ENCODE measurements around the gene ERC1. TPM values are rescaled to one million over a fixed set of nuclear protein-coding genes. Genes with fewer than 3 reads are reported as not detected.

ERC1 gene
- total and polyA plus RNA-seq, 2 of the 4 experiments (the other 2 are of a cell fraction), result 11.6 to 25.6 TPM

- no peak for DNase-seq
- H2AK9ac ChIP-seq (replicated peaks; ENCODE audit: low read depth, low read length, poor library complexity), result no peak overlapping the region
- POLR2A ChIA-PET (ENCODE audit: unreplicated experiment), result no interaction called here
These were observed 36.3 kb upstream of the ERC1 start for GRCh38 chr12:954741-955140.

More at GRCh38 chr12:954741-955140, 36.3 kb upstream of the ERC1 start:
- no peak overlapping the region for H2BK5ac ChIP-seq (ENCODE audit: low read depth, low read length, poor library complexity, severe bottlenecking)
- no peak overlapping the region for H3K14ac ChIP-seq (replicated peaks; ENCODE audit: low read depth, low read length)
- no peak overlapping the region for H2AFZ ChIP-seq (replicated peaks; ENCODE audit: low read length, poor library complexity)
- no peak overlapping the region for H4K8ac ChIP-seq (ENCODE audit: low read depth in 2 of 2, low read length in 2 of 2)
- H4K20me1 ChIP-seq (ENCODE audit: insufficient read depth, low read length), result no peaks in the 10 kb centered on the region
- H3K9ac ChIP-seq (ENCODE audit: low read depth, low read length), result no peak overlapping the region
- intact Hi-C loops (cut with micrococcal nuclease) (no loop called here), in situ Hi-C loops (cut with MboI; ENCODE audit: low sequenced_read_pairs) (loop anchor here (10.0 kb wide), 1 partner anchor 380 kb away; no protein-coding TSS in a partner anchor), dilution Hi-C loops (cut with HindIII; ENCODE audit: low sequenced_read_pairs, unreplicated experiment) (no loop called here)
- CTCF ChIA-PET, result no interaction called here
- H4K5ac ChIP-seq (ENCODE audit: low read depth, low read length), result no peak overlapping the region
- H3K4me1 ChIP-seq (ENCODE audit: control insufficient read depth, insufficient read depth, low read length), result no peaks in the 10 kb centered on the region
- H3K36me3 ChIP-seq (ENCODE audit: control insufficient read depth, insufficient read depth, low read length), result no peaks in the 10 kb centered on the region
- H3K18ac ChIP-seq (ENCODE audit: low read depth, low read length), result no peak overlapping the region
- 0 out of 2 replicates have a peak, but pooled peaks cover 3% of the 10 kb centered on the region for H3K9me1 ChIP-seq (ENCODE audit: insufficient read depth, low read length)
- no peaks in the 10 kb centered on the region for H3K9me3 ChIP-seq (ENCODE audit: control insufficient read depth, insufficient read depth, low read length)
- no peak overlapping the region for H4K91ac ChIP-seq (ENCODE audit: insufficient read depth, low read depth, low read length)
- H3K4ac ChIP-seq (ENCODE audit: low read depth, low read length), result no peak overlapping the region
- H3K27ac ChIP-seq (ENCODE audit: insufficient read depth, low read length), result no peak overlapping the region
- no peak overlapping the region for H2BK120ac ChIP-seq (ENCODE audit: low read depth, low read length)
- H3K27me3 ChIP-seq (ENCODE audit: control insufficient read depth, insufficient read depth, low read length), result no peaks in the 10 kb centered on the region
- H2AK5ac ChIP-seq (ENCODE audit: low read depth, low read length), result no peak overlapping the region
- H3K56ac ChIP-seq (ENCODE audit: extremely low read depth, insufficient read depth, low read length), result no peak overlapping the region
- BruUV-seq (replicated peaks), result no TSS peak
- ATAC-seq (ENCODE audit: low read depth), result no peak
- TF ChIP-seq MXI1 (IDR thresholded peaks at IDR 0.05; ENCODE audit: borderline replicate concordance, low read depth, low read length) (no peak), RAD21 (IDR thresholded peaks at IDR 0.05; ENCODE audit: low read length) (no peak), BHLHE40 (IDR thresholded peaks at IDR 0.05; ENCODE audit: low read depth, low read length) (no peak), ELK1 (IDR thresholded peaks at IDR 0.05; ENCODE audit: borderline replicate concordance, low read depth, low read length) (no peak), SMC3 (IDR thresholded peaks at IDR 0.05; ENCODE audit: low read depth, low read length) (no peak), CTCF (conservative IDR thresholded peaks at IDR 0.05; ENCODE audit: low read depth, low read length) (no peak), RFX5 (IDR thresholded peaks at IDR 0.05; ENCODE audit: low read depth, low read length) (no peak), USF2 (IDR thresholded peaks at IDR 0.05; ENCODE audit: low read depth, low read length) (no peak), MAZ (IDR thresholded peaks at IDR 0.05; ENCODE audit: borderline replicate concordance, low read depth, low read length) (no peak), NFE2L2 (IDR thresholded peaks at IDR 0.05; ENCODE audit: low read depth, low read length) (no peak), CHD1 (IDR thresholded peaks at IDR 0.05; ENCODE audit: low read depth, low read length) (no peak), RCOR1 (IDR thresholded peaks at IDR 0.05; ENCODE audit: insufficient replicate concordance, low read length) (no peak), POLR2A (IDR thresholded peaks at IDR 0.05; ENCODE audit: low read depth, low read length) (no peak), FOS (IDR thresholded peaks at IDR 0.05; ENCODE audit: low read depth, low read length) (no peak), CEBPB (IDR thresholded peaks at IDR 0.05; ENCODE audit: low read depth, low read length) (no peak), MAFK (IDR thresholded peaks at IDR 0.05; ENCODE audit: low read depth, low read length) (no peak)
- H2BK15ac ChIP-seq (ENCODE audit: low read depth, low read length), result no peak overlapping the region
- H3K4me2 ChIP-seq (ENCODE audit: low read depth, low read length), result no peak overlapping the region
- H3K4me3 ChIP-seq (ENCODE audit: insufficient read depth, low read depth, low read length), result no peak overlapping the region
- no peaks in the 10 kb centered on the region for H3K79me1 ChIP-seq (ENCODE audit: low read depth in 1 of 2, low read length in 2 of 2)
- no peak overlapping the region for H3K23ac ChIP-seq (ENCODE audit: low read depth, low read length)
- H2BK20ac ChIP-seq (ENCODE audit: low read depth, low read length), result no peak overlapping the region
